T-helper 2 cell treated with Interferon-gamma antibody and Interleukin-4, amounts not matched to agents 100 ng/mL and 5 ng/mL, for 36 hours (primary cell): ENCODE measurements around the gene RWDD1. TPM values are rescaled to one million over a fixed set of nuclear protein-coding genes. Genes with fewer than 3 reads are reported as not detected.
"Not testable (repeated sequence)": the region's sequence is repeated elsewhere in the genome, so short reads cannot be mapped to it uniquely, and the experiment has no call there.

Experiments used
- intact Hi-C: fragments of 100-400 bp; cut with micrococcal nuclease; formaldehyde crosslinking; loops from one replicate; pipeline ENCODE4 v1.15.1; 2023
- total RNA-seq: library from RNA; stranded (reverse); gene quantifications from 2 replicates; pipeline ENCODE4 v1.2.3, GENCODE V29; 2022

Gene RWDD1
- total RNA-seq, 1 donor from 2014 or later = 40.5 TPM

DNA sequence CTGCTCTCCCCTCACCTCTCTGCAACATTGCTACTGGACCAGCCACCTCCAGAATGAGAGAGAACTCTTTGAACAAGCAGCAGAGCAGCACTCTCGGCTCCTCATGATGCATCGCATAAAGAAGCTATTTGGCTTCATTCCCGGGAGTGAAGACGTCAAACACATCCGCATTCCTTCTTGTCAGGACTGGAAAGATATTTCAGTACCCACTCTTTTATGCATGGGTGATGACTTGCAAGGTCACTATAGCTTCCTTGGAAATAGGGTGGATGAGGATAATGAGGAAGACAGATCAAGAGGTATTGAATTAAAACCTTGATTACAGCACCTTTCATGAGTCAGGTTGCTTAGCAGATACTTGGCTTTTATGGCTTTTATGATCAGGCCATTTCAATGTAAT is 13.4 kb upstream of the RWDD1 start:
- intact Hi-C loops = no loop called here

GRCh38 chr6:116560130-116560529 is 11.2 kb upstream of the RWDD1 start:
- intact Hi-C loops = no loop called here

- intact Hi-C loops = loop anchor here (1.0 kb wide), 4 partner anchors 25 to 344 kb away; no protein-coding TSS in a partner anchor
Measured at GRCh38 chr6:116561377-116562018, 9.8 kb upstream of the RWDD1 start.

DNA sequence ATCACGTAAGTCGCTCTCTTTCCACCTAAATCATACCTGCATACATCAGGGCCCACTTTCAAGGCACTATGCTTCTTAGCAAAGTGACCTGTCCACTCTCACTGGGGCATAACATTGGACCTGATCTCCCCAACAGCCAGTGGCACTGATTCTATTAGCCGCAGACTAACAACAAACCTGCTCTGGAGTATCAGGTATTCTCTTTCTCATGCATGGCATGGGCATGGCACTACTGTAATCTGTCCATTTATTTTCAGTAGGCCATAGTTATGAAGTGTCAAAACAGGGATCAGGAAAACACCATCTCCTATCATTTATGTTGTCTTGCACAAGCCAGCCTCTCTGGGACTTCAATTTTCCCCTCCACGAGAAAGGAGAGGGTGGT is 9.3 kb upstream of the RWDD1 start:
- intact Hi-C loops = no loop called here

DNA sequence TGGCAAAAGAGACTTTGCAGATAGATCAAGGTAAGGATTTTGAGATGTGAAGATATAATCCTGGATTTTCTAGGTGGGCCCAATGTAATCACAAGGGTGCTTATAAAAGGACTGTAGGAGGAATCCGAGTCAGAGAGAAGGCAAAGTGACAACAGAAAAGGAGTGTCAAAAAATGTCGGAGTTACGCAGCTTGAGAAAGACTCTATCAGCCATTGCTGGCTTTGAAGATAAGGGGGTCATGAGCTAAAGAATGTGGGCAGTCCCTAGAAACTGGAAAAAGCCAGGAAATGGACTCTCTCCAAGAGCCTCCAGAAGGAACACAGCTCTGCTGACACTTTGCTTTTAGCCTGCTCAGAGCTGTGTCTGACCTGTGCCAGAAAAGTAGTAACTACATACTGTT is 8.7 kb upstream of the RWDD1 start:
- intact Hi-C loops = no loop called here

DNA sequence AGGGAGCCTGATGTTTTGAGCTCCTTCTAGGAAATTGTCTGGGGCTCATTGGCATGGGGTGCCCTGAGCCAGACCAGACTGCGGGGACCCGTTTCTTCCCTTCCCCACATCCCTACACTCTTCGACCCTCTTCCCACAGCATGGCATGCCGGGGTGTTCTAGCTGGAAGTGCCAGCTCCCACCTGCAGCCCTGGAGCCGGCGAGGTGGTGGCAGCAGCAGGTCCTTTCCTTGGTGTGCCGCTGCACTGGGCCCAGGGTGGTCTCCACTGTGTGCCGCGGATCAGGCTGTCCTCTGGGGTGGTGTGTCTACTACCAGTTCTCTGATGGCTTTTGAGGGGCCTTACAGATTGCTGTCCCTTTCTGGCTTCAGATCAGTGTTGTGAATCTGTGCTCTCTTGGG is 7.5 kb upstream of the RWDD1 start:
- intact Hi-C loops = no loop called here

DNA sequence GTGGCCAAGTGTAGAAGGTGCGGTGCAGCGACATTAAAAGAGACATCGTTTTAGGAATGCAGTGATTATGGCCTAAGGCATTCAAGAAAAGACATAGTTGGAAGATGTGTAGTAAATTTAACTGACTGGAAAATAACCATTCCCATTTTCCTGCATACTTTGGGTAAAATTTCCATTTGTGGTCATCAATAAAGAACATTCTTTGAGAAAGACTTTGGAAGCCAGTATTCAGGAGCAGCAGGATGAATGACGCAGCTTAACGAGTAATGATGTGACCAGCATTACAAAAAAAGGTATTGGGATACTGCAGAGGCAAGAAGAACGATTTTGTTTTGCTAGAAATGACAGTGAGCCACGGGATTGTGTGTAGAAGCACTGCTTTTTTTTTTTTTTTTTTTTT is 7.0 kb upstream of the RWDD1 start:
- intact Hi-C loops = no loop called here

DNA sequence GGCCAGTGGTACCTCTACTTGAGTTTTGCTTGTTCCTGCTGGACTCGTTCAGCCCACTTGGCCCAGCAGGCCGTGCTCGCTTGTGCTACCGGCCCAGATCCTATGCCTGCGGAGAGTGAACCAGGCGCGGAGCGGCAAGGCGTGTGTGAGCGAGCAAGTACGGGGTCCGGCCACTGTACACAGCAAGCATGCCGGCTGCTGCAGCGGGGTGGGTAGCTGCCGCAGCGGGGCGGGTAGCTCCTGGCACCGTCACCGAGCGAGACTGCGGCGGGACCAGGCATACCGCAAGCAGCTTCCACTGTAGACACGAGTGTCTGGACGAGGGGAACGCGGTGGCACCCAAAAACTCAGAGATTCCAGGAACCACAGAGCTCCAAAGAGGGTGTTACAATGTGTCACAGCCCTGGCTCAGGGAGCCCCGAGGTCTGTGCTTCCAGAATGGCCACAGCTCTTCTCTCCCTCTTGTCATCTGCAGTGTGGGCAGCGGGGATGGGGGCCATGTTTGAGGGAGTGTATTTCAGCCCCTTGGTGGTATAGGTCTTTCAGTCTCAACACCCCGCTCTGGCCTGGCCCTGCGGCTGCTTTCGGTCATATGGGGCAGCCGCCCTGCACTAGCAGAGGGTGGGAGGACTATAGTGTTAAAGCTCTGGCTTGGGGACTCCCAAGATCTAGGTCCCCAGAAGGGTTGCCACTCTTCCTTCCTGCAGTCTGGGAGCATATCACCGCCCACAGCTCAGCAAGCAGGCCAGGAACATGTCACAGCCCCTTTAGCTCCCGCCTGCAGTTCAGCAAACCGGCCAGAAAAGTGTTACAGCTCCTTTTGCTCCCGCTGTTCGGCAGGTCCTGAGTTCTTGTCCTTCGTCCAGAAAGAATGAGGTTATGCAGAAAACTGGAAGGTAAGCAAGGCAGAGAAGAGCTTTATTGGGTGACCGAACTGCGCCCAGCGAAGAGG is 6.1 kb upstream of the RWDD1 start:
- intact Hi-C loops = no loop called here

GRCh38 chr6:116568111-116568510 is 3.2 kb upstream of the RWDD1 start:
- intact Hi-C loops = no loop called here

- intact Hi-C loops = no loop called here
Measured at GRCh38 chr6:116568821-116569755, 2.2 kb upstream of the RWDD1 start.

DNA sequence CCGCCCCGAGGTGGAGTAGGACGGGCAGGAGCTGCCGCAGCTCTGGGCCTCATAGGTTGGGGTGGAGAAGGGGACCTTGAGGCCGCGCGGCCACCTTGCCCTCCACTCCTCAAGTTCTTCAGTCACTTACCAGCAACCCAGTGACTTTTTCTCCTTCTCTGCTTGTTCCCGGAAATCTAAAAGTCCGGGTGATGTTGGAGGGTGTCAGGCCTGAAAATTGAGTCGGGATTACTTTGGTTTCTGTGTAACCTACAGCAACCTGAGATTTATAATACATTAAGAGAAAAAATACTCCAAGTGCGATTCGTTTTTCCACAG is 338 bp downstream of the RWDD1 start:
- intact Hi-C loops = loop anchor here (1.0 to 2.0 kb wide), 11 partner anchors 39 to 1031 kb away; partner anchors contain the start of genes GOPC, KPNA5, RSPH4A and TSPYL1

DNA sequence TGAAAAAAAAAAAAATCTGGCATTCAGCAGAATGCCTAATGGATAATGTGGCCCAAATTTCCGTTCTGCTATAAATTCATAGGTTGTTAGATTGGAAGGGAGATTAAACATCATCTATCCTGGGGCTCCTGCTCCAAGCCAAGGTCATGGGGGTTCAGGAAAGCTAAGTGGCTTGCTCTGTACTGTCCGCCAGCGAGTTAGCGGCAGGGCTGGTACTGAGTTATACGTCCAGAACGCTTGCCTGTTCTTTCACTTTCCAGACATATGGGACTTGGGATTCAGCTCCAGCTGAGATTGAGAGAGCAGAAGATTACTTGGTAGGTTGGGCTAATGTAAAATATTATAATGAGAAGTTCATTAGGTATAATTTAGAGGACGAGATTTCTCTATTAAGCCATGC is 858 bp downstream of the RWDD1 start:
- intact Hi-C loops = no loop called here

- intact Hi-C loops = no loop called here
Measured at GRCh38 chr6:116575227-116575626, 3.9 kb downstream of the RWDD1 start.

GRCh38 chr6:116577486-116577885 is 6.2 kb downstream of the RWDD1 start:
- intact Hi-C loops = no loop called here

DNA sequence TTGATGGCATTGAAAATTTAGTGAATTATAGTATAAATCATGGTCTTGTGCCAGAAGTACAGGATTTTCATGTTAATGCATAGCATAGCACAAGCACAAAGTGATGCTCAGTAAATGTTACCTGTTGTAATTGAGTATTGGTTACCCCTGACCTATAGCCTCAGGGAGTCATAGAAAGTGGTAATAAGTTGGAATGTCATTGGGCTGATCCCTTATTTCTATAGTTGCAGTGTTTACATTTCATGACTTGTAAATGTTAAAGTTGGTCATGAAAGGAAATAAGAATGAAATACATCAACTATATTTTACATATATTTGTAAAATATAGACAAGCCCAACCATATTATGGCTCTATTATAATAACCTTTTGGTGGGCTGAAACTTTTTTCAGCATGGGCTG is 7.0 kb downstream of the RWDD1 start:
- intact Hi-C loops = no loop called here

DNA sequence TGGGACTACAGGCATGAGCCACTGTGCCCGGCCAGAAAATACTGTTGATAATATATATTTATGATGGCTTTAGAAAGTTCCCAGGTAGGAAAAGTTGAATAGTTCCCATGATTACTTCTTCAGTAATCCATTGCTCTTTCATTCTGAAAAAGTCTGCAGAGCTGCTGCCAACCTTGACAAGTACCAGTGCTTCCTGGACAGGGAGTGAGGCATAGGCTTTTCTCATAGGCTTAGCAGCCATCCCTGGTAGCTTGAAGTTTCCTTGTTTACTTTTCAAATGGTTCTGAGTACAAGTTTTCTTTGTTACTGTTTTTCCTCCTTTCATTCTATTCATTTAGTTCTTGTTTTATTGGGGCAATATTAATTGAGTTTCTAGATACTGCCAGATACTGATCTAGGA is 7.8 kb downstream of the RWDD1 start:
- intact Hi-C loops = no loop called here

DNA sequence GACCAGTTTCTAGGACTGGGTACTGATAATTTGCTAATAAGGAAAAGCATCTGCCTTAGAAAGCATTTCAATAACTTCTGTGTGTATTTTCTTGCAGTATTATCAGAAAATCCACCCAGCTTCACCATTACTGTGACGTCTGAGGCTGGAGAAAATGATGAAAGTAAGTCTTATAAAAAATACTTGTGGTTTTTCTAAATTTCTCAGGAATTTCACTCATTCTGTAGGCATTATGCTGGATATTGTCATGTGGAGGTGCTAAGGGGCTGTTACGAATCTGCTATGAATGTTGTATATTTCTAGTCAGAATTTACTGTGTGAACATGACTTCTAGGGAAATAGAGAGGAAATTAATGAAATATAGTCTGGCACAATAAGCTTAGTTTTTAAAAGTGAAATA is 8.9 kb downstream of the RWDD1 start:
- intact Hi-C loops = no loop called here

DNA sequence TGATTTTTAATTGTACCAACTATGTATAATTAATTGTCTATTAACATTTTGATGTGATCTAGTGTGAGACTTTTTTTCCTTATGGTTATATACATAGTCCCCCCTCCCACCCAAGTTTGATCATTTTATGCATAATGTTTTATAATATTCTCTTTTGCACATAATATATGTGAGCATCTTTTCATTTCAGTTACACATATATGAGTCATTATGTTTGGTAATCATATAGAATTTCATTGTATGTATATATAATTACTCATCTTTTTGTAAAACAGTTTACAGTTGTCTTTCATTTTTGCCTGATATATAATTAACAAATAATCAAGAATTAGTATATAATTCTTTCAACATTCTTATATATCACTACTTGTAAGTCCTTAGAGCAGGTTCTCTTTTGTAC is 15.0 kb downstream of the RWDD1 start:
- intact Hi-C loops = no loop called here

DNA sequence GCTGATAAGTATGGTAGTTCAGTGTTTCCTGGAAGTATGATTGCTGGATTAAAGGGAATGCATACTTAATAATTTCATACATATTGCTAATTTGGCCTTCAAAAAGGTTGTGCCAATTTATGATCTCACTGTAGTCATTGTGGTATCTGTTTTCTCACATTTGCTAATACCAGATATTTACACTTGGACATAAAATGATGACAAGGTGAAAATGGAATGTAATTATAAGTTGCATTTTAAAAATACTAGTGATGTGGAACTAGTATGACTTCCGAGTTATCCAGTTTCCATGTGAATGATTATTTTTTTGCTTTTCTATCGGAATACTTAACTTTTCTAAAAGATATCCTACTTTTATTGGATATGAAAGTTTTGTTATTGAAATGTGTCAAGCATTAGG is 15.4 kb downstream of the RWDD1 start:
- intact Hi-C loops = no loop called here

DNA sequence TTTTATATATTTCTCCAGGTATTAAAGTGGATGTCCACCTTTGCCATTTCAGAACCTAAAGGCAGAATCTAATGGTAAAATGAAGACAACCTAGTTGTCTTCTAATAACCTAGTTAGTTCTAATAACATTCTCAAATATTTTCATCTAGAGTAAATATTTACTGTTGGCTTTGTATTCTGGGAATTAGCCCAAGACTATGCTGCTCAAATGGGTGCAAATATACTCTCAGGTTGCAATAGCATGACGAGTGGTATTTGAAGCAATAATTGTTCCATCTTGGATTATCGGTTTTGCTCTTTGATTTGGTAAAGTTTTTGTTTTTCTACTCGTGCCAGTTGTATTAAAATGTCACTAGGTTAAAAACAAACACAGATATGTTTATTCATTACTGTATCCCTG is 23.9 kb downstream of the RWDD1 start:
- intact Hi-C loops = no loop called here

DNA sequence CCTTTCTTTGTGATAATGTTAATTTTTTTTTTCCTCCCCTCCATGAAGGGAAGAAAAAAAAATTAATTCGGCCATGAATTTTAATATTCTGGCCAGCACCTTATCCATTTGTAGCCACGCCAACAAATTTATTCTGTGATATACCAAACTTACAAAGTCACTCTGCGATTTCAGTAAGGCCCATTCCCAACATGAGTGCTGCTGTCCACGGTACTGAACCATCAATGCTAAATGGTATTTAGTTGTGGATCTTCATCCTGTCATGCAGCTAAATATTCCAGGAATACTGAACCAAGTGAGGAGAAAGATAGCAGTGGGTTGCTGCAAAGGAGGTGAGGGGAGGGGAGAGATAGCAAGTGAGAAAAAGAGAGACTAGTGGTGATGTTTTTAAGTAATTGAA is 25.5 kb downstream of the RWDD1 start:
- intact Hi-C loops = no loop called here

DNA sequence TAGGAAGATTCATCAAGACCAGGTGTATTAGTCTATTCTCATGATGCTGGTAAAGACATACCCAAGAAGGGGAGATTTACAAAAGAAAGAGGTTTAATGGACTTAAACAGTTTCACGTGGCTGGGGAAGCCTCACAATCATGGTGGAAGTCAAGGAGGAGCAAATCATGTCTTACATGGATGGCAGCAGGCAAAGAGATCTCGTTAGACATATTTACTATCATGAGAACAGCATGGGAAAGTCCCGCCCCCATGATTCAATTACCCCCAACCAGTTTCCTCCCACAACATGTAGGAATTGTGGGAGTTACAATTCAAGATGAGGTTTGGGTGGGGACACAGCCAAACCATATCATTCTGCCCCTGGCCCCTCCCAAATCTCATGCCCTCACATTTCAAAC is 32.6 kb downstream of the RWDD1 start:
- intact Hi-C loops = not testable (repeated sequence)
